ENCODE data around the gene SH2D6.

SH2D6 gene

DNA sequence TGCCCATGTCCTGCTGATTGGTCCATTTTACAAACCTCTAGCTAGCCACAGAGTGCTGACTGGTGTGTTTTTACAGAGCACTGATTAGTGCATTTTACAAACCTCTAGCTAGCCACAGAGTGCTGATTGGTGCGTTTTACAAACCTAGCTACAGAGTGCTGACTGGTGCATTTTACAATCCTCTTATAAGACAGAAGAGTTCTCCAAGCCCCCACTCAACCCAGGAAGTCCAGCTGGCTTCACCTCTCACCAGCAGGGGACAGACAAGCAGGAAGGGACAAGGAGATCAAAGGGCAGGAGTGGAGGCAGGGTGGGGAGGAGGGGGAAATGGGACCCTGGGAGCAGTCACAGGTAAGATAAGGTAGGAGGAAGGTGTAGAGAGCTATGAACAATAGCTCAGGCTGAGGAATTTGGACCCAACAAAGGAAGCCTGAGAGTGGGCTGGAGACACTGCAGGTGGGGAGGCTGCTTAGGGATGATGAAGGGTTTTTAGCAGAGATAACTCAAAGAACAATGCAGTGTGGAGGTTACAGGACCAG, 37.1 kb downstream of the SH2D6 start:
- TF ChIP-seq, protein P1, sequence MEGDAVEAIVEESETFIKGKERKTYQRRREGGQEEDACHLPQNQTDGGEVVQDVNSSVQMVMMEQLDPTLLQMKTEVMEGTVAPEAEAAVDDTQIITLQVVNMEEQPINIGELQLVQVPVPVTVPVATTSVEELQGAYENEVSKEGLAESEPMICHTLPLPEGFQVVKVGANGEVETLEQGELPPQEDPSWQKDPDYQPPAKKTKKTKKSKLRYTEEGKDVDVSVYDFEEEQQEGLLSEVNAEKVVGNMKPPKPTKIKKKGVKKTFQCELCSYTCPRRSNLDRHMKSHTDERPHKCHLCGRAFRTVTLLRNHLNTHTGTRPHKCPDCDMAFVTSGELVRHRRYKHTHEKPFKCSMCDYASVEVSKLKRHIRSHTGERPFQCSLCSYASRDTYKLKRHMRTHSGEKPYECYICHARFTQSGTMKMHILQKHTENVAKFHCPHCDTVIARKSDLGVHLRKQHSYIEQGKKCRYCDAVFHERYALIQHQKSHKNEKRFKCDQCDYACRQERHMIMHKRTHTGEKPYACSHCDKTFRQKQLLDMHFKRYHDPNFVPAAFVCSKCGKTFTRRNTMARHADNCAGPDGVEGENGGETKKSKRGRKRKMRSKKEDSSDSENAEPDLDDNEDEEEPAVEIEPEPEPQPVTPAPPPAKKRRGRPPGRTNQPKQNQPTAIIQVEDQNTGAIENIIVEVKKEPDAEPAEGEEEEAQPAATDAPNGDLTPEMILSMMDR (IDR thresholded peaks at IDR 0.05; ENCODE audit: low read depth, low read length), result no peak
- H3K9me3 ChIP-seq, result no peaks in the 10 kb centered on the region
- no peak overlapping the region for H3K4me3 ChIP-seq (ENCODE audit: low read depth, low read length)
- DNase-seq, result no peak
- no peaks in the 10 kb centered on the region for H3K4me1 ChIP-seq
- H3K36me3 ChIP-seq, result no peaks in the 10 kb centered on the region
- H3K27me3 ChIP-seq, result no peaks in the 10 kb centered on the region

DNA sequence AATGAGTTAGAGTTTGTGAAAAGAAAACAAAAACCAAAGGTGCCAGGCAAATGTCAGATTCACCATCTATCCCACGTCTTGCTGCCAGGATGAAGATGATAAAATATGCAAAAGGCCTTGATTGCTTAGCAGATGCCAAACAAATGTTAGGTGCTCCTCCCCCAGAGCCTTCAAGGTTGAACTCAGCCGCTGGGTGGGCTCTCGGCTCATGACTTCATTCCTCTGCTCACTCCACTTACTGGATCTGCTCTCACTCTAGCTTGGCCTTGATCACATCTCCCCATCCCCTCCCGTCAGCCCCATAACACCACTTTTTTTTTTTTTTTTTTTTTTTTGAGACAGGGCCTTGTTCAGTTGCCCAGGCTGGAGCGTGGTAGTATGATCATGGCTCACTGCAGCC, 38.5 kb downstream of the SH2D6 start:
- Histone ChIP-seq H3K27me3 (no peaks in the 10 kb centered on the region), H3K9me3 (no peaks in the 10 kb centered on the region), H3K4me1 (no peaks in the 10 kb centered on the region), H3K36me3 (no peaks in the 10 kb centered on the region), H3K4me3 (ENCODE audit: low read depth, low read length) (no peak overlapping the region)
- TF ChIP-seq, protein P1 (IDR thresholded peaks at IDR 0.05; ENCODE audit: low read depth, low read length), result no peak
- no peak for DNase-seq

DNA sequence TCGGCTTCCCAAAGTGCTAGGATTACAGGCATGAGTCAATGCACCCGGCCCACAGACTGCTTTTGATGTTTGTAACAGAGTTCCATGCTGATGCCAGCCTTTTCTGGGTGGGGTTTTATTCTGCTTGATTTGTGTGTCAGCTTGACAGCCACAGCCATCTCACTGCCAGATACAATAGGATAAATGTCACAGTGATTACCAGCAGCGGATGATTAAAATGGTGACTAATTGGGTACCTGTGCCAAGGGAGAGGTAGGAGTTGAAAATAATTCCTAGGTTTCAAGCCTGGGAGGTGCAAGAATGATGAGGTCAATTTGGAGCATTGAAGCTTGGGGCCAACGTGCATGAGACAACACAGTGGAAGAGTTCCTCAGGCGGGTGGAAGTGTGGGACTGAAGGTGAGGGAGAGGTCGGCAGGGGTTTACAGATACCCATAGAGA, 39.4 kb downstream of the SH2D6 start:
- TF ChIP-seq, protein P1 (IDR thresholded peaks at IDR 0.05; ENCODE audit: low read depth, low read length), result no peak
- no peaks in the 10 kb centered on the region for H3K36me3 ChIP-seq
- H3K4me3 ChIP-seq (ENCODE audit: low read depth, low read length), result no peak overlapping the region
- H3K9me3 ChIP-seq, result no peaks in the 10 kb centered on the region
- DNase-seq, result no peak
- no peaks in the 10 kb centered on the region for H3K27me3 ChIP-seq
- no peaks in the 10 kb centered on the region for H3K4me1 ChIP-seq

DNA sequence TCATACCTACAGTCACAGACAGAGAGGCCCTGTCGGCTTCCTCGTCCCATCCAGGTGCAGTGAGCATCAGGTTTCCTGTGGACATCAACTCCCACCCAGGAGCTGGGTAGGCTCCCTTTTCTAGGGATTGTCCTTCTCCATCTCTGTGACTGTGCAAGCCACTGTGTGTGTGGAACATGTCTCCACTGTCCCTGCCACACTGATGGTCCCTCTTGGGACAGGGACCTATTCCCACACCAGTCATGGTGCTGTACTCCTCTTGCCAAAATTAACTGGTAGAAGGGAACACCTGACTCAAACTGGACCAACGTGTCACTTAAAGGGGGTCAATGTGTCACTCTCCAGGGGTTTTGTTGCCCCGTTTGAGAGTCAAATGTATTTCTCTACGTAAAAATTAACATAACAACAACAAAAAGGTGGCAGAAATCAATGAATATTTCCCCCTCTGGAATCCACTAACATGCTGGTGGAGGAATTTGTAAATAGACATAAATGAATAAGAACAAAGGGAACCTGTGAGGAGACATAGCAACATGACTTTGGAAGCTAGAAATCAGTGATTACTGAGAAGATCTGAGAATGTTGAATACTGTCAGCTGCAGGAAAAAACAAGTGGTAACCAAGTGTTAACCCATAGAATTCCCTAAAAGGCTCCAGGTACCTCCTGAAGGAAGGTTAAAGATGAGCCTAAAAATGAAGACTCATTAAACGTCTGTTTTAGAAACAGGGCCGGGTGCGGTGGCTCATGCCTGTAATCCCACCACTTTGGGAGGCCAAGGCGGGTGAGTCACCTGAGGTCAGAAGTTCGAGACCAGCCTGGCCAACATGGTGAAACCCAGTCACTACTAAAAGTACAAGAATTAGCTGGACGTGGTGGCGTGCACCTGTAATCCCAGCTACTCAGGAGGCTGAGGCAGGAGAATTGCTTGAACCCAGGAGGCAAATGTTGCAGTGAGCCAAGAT, 40.4 kb downstream of the SH2D6 start:
- TF ChIP-seq, protein P1 (IDR thresholded peaks at IDR 0.05; ENCODE audit: low read depth, low read length), result no peak
- no peaks in the 10 kb centered on the region for H3K36me3 ChIP-seq
- DNase-seq, result no peak
- H3K4me3 ChIP-seq (ENCODE audit: low read depth, low read length), result no peak overlapping the region
- no peaks in the 10 kb centered on the region for H3K27me3 ChIP-seq
- H3K4me1 ChIP-seq, result no peaks in the 10 kb centered on the region
- H3K9me3 ChIP-seq, result no peaks in the 10 kb centered on the region

DNA sequence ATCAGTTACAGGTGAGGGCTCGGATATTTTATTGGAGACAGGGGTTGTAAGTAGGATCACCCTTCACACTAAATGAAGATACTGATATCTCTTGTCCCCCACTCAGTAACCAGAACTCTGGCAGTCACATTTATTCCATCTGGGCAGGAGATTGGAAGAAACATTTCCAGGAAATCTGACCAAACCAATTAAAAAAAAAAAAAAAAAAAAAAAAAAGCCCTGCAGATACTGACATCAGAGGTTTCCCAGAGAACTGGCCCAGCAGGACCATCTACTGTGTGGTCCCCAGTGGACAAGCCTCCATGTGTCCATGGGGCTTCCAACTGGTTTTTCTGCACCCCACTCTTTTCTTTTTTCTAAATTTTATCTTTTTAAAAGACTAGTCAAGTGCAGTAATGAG, 41.3 kb downstream of the SH2D6 start:
- H3K4me3 ChIP-seq (ENCODE audit: low read depth, low read length), result no peak overlapping the region
- no peaks in the 10 kb centered on the region for H3K9me3 ChIP-seq
- no peaks in the 10 kb centered on the region for H3K36me3 ChIP-seq
- H3K27me3 ChIP-seq, result no peaks in the 10 kb centered on the region
- no peak for DNase-seq
- H3K4me1 ChIP-seq, result no peaks in the 10 kb centered on the region
- TF ChIP-seq, protein P1 (IDR thresholded peaks at IDR 0.05; ENCODE audit: low read depth, low read length), result no peak

DNA sequence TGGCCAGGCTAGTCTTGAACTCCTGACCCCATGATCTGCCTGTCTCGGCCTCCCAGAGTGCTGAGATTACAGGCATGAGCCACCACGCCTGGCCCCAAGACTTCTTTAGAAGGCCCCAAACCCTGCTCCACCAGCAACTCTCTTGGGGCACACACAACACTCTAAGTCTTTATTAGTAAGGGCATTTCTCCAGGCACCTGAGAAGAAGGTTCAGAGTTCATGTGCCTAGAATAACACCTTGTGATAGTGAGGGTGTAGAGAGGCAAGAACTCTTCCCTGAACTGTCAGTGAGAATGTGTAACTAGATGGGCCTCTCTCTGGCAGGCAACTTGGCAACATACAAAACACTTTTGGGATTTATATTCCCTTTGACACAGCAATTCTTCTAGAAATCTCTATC, 43.8 kb downstream of the SH2D6 start:
- Histone ChIP-seq H3K4me1 (no peaks in the 10 kb centered on the region), H3K9me3 (no peaks in the 10 kb centered on the region), H3K27me3 (no peaks in the 10 kb centered on the region), H3K4me3 (ENCODE audit: low read depth, low read length) (no peak overlapping the region), H3K36me3 (no peaks in the 10 kb centered on the region)
- TF ChIP-seq, protein P1 (IDR thresholded peaks at IDR 0.05; ENCODE audit: low read depth, low read length), result no peak
- no peak for DNase-seq

Data from BE2C (cell line).